ENCODE measurements around the gene BRIP1.
"Not testable (repeated sequence)": the region's sequence is repeated elsewhere in the genome, so short reads cannot be mapped to it uniquely, and the experiment has no call there.

BRIP1 gene

GRCh38 chr17:61795546-61795945 is 67.8 kb downstream of the BRIP1 start:
- DNase-seq = no peak

GRCh38 chr17:61794792-61795191 is 68.5 kb downstream of the BRIP1 start:
- no peak for DNase-seq

- DNase-seq = no peak
Measured at GRCh38 chr17:61794242-61794641, 69.1 kb downstream of the BRIP1 start.

- DNase-seq = no peak
Measured at GRCh38 chr17:61793565-61793964, 69.8 kb downstream of the BRIP1 start.

- no peak for DNase-seq
Measured at GRCh38 chr17:61789872-61790271, 73.5 kb downstream of the BRIP1 start.

- no peak for DNase-seq
Measured at GRCh38 chr17:61786088-61786487, 77.2 kb downstream of the BRIP1 start.

GRCh38 chr17:61784510-61784909 is 78.8 kb downstream of the BRIP1 start:
- no peak for DNase-seq

GRCh38 chr17:61783556-61784304 is 79.6 kb downstream of the BRIP1 start:
- DNase-seq = no peak

- no peak for DNase-seq
Measured at GRCh38 chr17:61783120-61783519, 80.2 kb downstream of the BRIP1 start.

GRCh38 chr17:61782683-61783082 is 80.6 kb downstream of the BRIP1 start:
- no peak for DNase-seq

GRCh38 chr17:61775364-61775763 is 88.0 kb downstream of the BRIP1 start:
- no peak for DNase-seq

- DNase-seq = no peak
Measured at GRCh38 chr17:61774724-61775123, 88.6 kb downstream of the BRIP1 start.

- not testable (repeated sequence) for DNase-seq
Measured at GRCh38 chr17:61774087-61774486, 89.2 kb downstream of the BRIP1 start.

GRCh38 chr17:61770752-61771533 is 92.4 kb downstream of the BRIP1 start:
- no peak for DNase-seq

- no peak for DNase-seq
Measured at GRCh38 chr17:61770043-61770442, 93.3 kb downstream of the BRIP1 start.

GRCh38 chr17:61768405-61768804 is 94.9 kb downstream of the BRIP1 start:
- DNase-seq = no peak

- no peak for DNase-seq
Measured at GRCh38 chr17:61766520-61766919, 96.8 kb downstream of the BRIP1 start.

- DNase-seq = no peak
Measured at GRCh38 chr17:61764846-61765245, 98.5 kb downstream of the BRIP1 start.

- DNase-seq = no peak
Measured at GRCh38 chr17:61761827-61762226, 101.5 kb downstream of the BRIP1 start.

- DNase-seq = no peak
Measured at GRCh38 chr17:61759362-61759761, 104.0 kb downstream of the BRIP1 start.

- no peak for DNase-seq
Measured at GRCh38 chr17:61758430-61758829, 104.9 kb downstream of the BRIP1 start.

- DNase-seq = no peak
Measured at GRCh38 chr17:61757168-61757567, 106.2 kb downstream of the BRIP1 start.

- DNase-seq = no peak
Measured at GRCh38 chr17:61756561-61756960, 106.8 kb downstream of the BRIP1 start.

- DNase-seq = no peak
Measured at GRCh38 chr17:61755668-61756067, 107.7 kb downstream of the BRIP1 start.
